T-helper 1 cell treated with Interleukin-12 subunit alpha and Interleukin-12 subunit beta and Interleukin-4 antibody, amounts not matched to agents 30 ng/mL and 1 ng/mL, for 36 hours (primary cell): Measurements from ENCODE around the gene SEPSECS. TPM values are rescaled to one million over a fixed set of nuclear protein-coding genes. Genes with fewer than 3 reads are reported as not detected.

Experiments used
- intact Hi-C: fragments of 100-400 bp; cut with micrococcal nuclease; formaldehyde crosslinking; loops from one replicate; pipeline ENCODE4 v1.15.1; 2024
- total RNA-seq: library from RNA; stranded (reverse); gene quantifications from 2 replicates; pipeline ENCODE4 v1.2.3, GENCODE V29; 2022

The SEPSECS gene
- total RNA-seq, 1 donor from 2014 or later, result 16.8 TPM

- intact Hi-C loops, result no loop called here
These were observed 3.2 kb downstream of the SEPSECS start for GRCh38 chr4:25157081-25157480.

GRCh38 chr4:25155947-25156346 is 4.3 kb downstream of the SEPSECS start:
- intact Hi-C loops, result no loop called here

- intact Hi-C loops, result no loop called here
These were observed 5.5 kb downstream of the SEPSECS start for GRCh38 chr4:25154594-25155265.

GRCh38 chr4:25146076-25146475 is 14.2 kb downstream of the SEPSECS start:
- intact Hi-C loops, result no loop called here

- intact Hi-C loops, result loop anchor here (1.0 kb wide), 1 partner anchor 165 kb away; no protein-coding TSS in a partner anchor
These were observed 15.3 kb downstream of the SEPSECS start for GRCh38 chr4:25144870-25145481.

- intact Hi-C loops, result no loop called here
These were observed 17.8 kb downstream of the SEPSECS start for GRCh38 chr4:25142468-25142867.

- intact Hi-C loops, result no loop called here
These were observed 18.7 kb downstream of the SEPSECS start for GRCh38 chr4:25141592-25141991.

GRCh38 chr4:25133132-25133531 is 27.1 kb downstream of the SEPSECS start:
- intact Hi-C loops, result no loop called here

- intact Hi-C loops, result no loop called here
These were observed 28.3 kb downstream of the SEPSECS start for GRCh38 chr4:25131926-25132325.

- intact Hi-C loops, result no loop called here
These were observed 28.9 kb downstream of the SEPSECS start for GRCh38 chr4:25131381-25131780.

GRCh38 chr4:25129917-25130316 is 30.3 kb downstream of the SEPSECS start:
- intact Hi-C loops, result no loop called here

GRCh38 chr4:25128671-25129070 is 31.6 kb downstream of the SEPSECS start:
- intact Hi-C loops, result no loop called here

- intact Hi-C loops, result loop anchor here (1.0 kb wide), 1 partner anchor 37 kb away; the partner anchor contains the start of gene SEPSECS
These were observed 37.0 kb downstream of the SEPSECS start for GRCh38 chr4:25123236-25123635.

- intact Hi-C loops, result no loop called here
These were observed 39.9 kb downstream of the SEPSECS start for GRCh38 chr4:25120146-25120940.

GRCh38 chr4:25117716-25118472 is 42.4 kb downstream of the SEPSECS start:
- intact Hi-C loops, result no loop called here

- intact Hi-C loops, result no loop called here
These were observed 43.0 kb downstream of the SEPSECS start for GRCh38 chr4:25117274-25117673.

- intact Hi-C loops, result no loop called here
These were observed 46.0 kb downstream of the SEPSECS start for GRCh38 chr4:25113915-25114904.

GRCh38 chr4:25112995-25113380 is 47.3 kb downstream of the SEPSECS start:
- intact Hi-C loops, result no loop called here

- intact Hi-C loops, result no loop called here
These were observed 47.8 kb downstream of the SEPSECS start for GRCh38 chr4:25112366-25112994.
